Measurements from ENCODE around the gene CDH4. TPM values are rescaled to one million over a fixed set of nuclear protein-coding genes. Genes with fewer than 3 reads are reported as not detected.

Gene CDH4
- total RNA-seq, 1 experiment from 2014 or later = 0.13 TPM

GRCh38 chr20:61656198-61656597 is 404.1 kb downstream of the CDH4 start:
- H3K36me3 ChIP-seq = no peaks in the 10 kb centered on the region
- H3K27me3 ChIP-seq (replicated peaks) = peaks cover 9% of the 10 kb centered on the region; the same call in 1 of the 2 replicates
- no peaks in the 10 kb centered on the region for H3K9me3 ChIP-seq (replicated peaks)
- DNase-seq (ENCODE audit: low read depth in 1 of 2, low spot score in 2 of 2) = no peak
- H3K4me3 ChIP-seq = no peak overlapping the region
- H3K4me1 ChIP-seq (replicated peaks) = no peaks in the 10 kb centered on the region
- H3K27ac ChIP-seq = no peak overlapping the region

- H3K36me3 ChIP-seq = no peaks in the 10 kb centered on the region
- H3K27ac ChIP-seq = no peak overlapping the region
- DNase-seq (ENCODE audit: low read depth in 1 of 2, low spot score in 2 of 2) = no peak
- no peaks in the 10 kb centered on the region for H3K4me1 ChIP-seq (replicated peaks)
- peaks cover 12% of the 10 kb centered on the region; the same call in 1 of the 2 replicates for H3K27me3 ChIP-seq (replicated peaks)
- no peaks in the 10 kb centered on the region for H3K9me3 ChIP-seq (replicated peaks)
- no peak overlapping the region for H3K4me3 ChIP-seq
Observed at GRCh38 chr20:61657721-61658377, 405.8 kb downstream of the CDH4 start.

GRCh38 chr20:61658563-61658962 is 406.5 kb downstream of the CDH4 start:
- no peak overlapping the region for H3K4me3 ChIP-seq

GRCh38 chr20:61659246-61659993 is 407.4 kb downstream of the CDH4 start:
- no peak for DNase-seq (ENCODE audit: low read depth in 1 of 2, low spot score in 2 of 2)
- Histone ChIP-seq H3K4me1 (replicated peaks) (no peaks in the 10 kb centered on the region), H3K4me3 (no peak overlapping the region), H3K27ac (no peak overlapping the region), H3K27me3 (replicated peaks) (peaks cover 16% of the 10 kb centered on the region; the same call in 1 of the 2 replicates), H3K36me3 (no peaks in the 10 kb centered on the region), H3K9me3 (replicated peaks) (no peaks in the 10 kb centered on the region)

More at GRCh38 chr20:61658563-61658962, 406.5 kb downstream of the CDH4 start:
- peaks cover 16% of the 10 kb centered on the region; the same call in 1 of the 2 replicates for H3K27me3 ChIP-seq (replicated peaks)
- DNase-seq (ENCODE audit: low read depth in 1 of 2, low spot score in 2 of 2) = no peak
- H3K27ac ChIP-seq = no peak overlapping the region
- H3K9me3 ChIP-seq (replicated peaks) = no peaks in the 10 kb centered on the region
- no peaks in the 10 kb centered on the region for H3K4me1 ChIP-seq (replicated peaks)
- H3K36me3 ChIP-seq = no peaks in the 10 kb centered on the region

GRCh38 chr20:61659994-61660346 is 407.9 kb downstream of the CDH4 start:
- Histone ChIP-seq H3K4me3 (no peak overlapping the region), H3K27me3 (replicated peaks) (peaks cover 20% of the 10 kb centered on the region; the same call in 1 of the 2 replicates), H3K4me1 (replicated peaks) (no peaks in the 10 kb centered on the region), H3K36me3 (no peaks in the 10 kb centered on the region), H3K27ac (no peak overlapping the region), H3K9me3 (replicated peaks) (no peaks in the 10 kb centered on the region)
- DNase-seq (ENCODE audit: low read depth in 1 of 2, low spot score in 2 of 2) = no peak

- Histone ChIP-seq H3K9me3 (replicated peaks) (no peaks in the 10 kb centered on the region), H3K27ac (no peak overlapping the region)
Observed at GRCh38 chr20:61660559-61660958, 408.5 kb downstream of the CDH4 start.

GRCh38 chr20:61661025-61661424 is 409.0 kb downstream of the CDH4 start:
- Histone ChIP-seq H3K36me3 (no peaks in the 10 kb centered on the region), H3K4me3 (no peak overlapping the region), H3K27ac (no peak overlapping the region), H3K4me1 (replicated peaks) (no peaks in the 10 kb centered on the region), H3K9me3 (replicated peaks) (no peaks in the 10 kb centered on the region), H3K27me3 (replicated peaks) (peaks cover 23% of the 10 kb centered on the region; the same call in 1 of the 2 replicates)
- DNase-seq (ENCODE audit: low read depth in 1 of 2, low spot score in 2 of 2) = no peak

More at GRCh38 chr20:61660559-61660958, 408.5 kb downstream of the CDH4 start:
- Histone ChIP-seq H3K4me1 (replicated peaks) (no peaks in the 10 kb centered on the region), H3K36me3 (no peaks in the 10 kb centered on the region), H3K27me3 (replicated peaks) (peaks cover 23% of the 10 kb centered on the region; the same call in 1 of the 2 replicates), H3K4me3 (no peak overlapping the region)
- DNase-seq (ENCODE audit: low read depth in 1 of 2, low spot score in 2 of 2) = no peak

- H3K4me1 ChIP-seq (replicated peaks) = no peaks in the 10 kb centered on the region
- H3K27me3 ChIP-seq (replicated peaks) = peaks cover 26% of the 10 kb centered on the region; the same call in 1 of the 2 replicates
- H3K27ac ChIP-seq = no peak overlapping the region
- H3K9me3 ChIP-seq (replicated peaks) = no peaks in the 10 kb centered on the region
- H3K4me3 ChIP-seq = no peak overlapping the region
- DNase-seq (ENCODE audit: low read depth in 1 of 2, low spot score in 2 of 2) = no peak
- H3K36me3 ChIP-seq = no peaks in the 10 kb centered on the region
Observed at GRCh38 chr20:61661583-61661982, 409.5 kb downstream of the CDH4 start.

GRCh38 chr20:61662226-61662967 is 410.3 kb downstream of the CDH4 start:
- Histone ChIP-seq H3K27ac (no peak overlapping the region), H3K36me3 (no peaks in the 10 kb centered on the region), H3K9me3 (replicated peaks) (no peaks in the 10 kb centered on the region), H3K4me3 (no peak overlapping the region), H3K4me1 (replicated peaks) (no peaks in the 10 kb centered on the region), H3K27me3 (replicated peaks) (peaks cover 27% of the 10 kb centered on the region)
- no peak for DNase-seq (ENCODE audit: low read depth in 1 of 2, low spot score in 2 of 2)

GRCh38 chr20:61662968-61663331 is 410.9 kb downstream of the CDH4 start:
- Histone ChIP-seq H3K27me3 (replicated peaks) (peaks cover 21% of the 10 kb centered on the region), H3K27ac (no peak overlapping the region), H3K9me3 (replicated peaks) (no peaks in the 10 kb centered on the region), H3K36me3 (no peaks in the 10 kb centered on the region), H3K4me3 (no peak overlapping the region), H3K4me1 (replicated peaks) (no peaks in the 10 kb centered on the region)
- DNase-seq (ENCODE audit: low read depth in 1 of 2, low spot score in 2 of 2) = no peak

GRCh38 chr20:61663521-61664425 is 411.7 kb downstream of the CDH4 start:
- Histone ChIP-seq H3K9me3 (replicated peaks) (no peaks in the 10 kb centered on the region), H3K27ac (no peak overlapping the region), H3K27me3 (replicated peaks) (peaks cover 21% of the 10 kb centered on the region), H3K4me1 (replicated peaks) (no peaks in the 10 kb centered on the region), H3K4me3 (no peak overlapping the region), H3K36me3 (no peaks in the 10 kb centered on the region)
- DNase-seq (ENCODE audit: low read depth in 1 of 2, low spot score in 2 of 2) = no peak

GRCh38 chr20:61664556-61665320 is 412.7 kb downstream of the CDH4 start:
- H3K36me3 ChIP-seq = no peaks in the 10 kb centered on the region
- H3K27me3 ChIP-seq (replicated peaks) = peaks cover 26% of the 10 kb centered on the region
- no peak overlapping the region for H3K27ac ChIP-seq
- DNase-seq (ENCODE audit: low read depth in 1 of 2, low spot score in 2 of 2) = no peak
- H3K9me3 ChIP-seq (replicated peaks) = no peaks in the 10 kb centered on the region
- H3K4me1 ChIP-seq (replicated peaks) = no peaks in the 10 kb centered on the region
- H3K4me3 ChIP-seq = no peak overlapping the region
